ENCODE data around the gene ZNF189.
"Not testable (repeated sequence)": the region's sequence is repeated elsewhere in the genome, so short reads cannot be mapped to it uniquely, and the experiment has no call there.

Gene ZNF189

DNA sequence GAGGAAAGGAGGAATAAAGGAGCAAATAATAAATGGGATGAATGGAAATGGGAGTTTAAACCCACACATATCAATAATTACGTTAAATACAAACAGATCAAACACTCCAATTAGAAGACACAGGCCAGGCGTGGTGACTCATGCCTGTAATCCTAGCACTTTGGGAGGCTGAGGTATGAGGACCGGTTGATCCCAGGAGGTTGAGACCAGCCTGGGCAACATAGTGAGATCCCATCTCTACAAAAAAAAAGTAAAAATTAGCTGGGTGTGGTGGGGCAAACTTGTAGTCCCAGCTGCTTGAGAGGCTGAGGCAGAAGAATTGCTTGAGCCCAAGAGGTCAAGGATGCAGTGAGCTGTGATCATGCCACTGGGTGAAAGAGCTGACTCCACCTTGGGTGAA is 17.5 kb upstream of the ZNF189 start:
- H3K9me3 ChIP-seq (ENCODE audit: insufficient read depth, low read length) = no peaks in the 10 kb centered on the region
- H3K27ac ChIP-seq (ENCODE audit: low read length) = no peak overlapping the region
- H3K27me3 ChIP-seq (ENCODE audit: low read depth, low read length) = no peaks in the 10 kb centered on the region
- no peaks in the 10 kb centered on the region for H4K20me1 ChIP-seq (ENCODE audit: insufficient read depth, low read length)
- no peaks in the 10 kb centered on the region for H3K4me1 ChIP-seq (ENCODE audit: low read length)
- H3K4me2 ChIP-seq (ENCODE audit: low read length) = no peak overlapping the region
- no peaks in the 10 kb centered on the region for H3K36me3 ChIP-seq (replicated peaks; ENCODE audit: low read depth, low read length)
- H3K79me2 ChIP-seq (ENCODE audit: low read length) = no peaks in the 10 kb centered on the region
- no peak overlapping the region for H2AFZ ChIP-seq (ENCODE audit: low read depth, low read length)
- no peak overlapping the region for H3K4me3 ChIP-seq (ENCODE audit: low read length)
- H3K9ac ChIP-seq (ENCODE audit: low read length) = no peak overlapping the region
- TF ChIP-seq, protein P1, sequence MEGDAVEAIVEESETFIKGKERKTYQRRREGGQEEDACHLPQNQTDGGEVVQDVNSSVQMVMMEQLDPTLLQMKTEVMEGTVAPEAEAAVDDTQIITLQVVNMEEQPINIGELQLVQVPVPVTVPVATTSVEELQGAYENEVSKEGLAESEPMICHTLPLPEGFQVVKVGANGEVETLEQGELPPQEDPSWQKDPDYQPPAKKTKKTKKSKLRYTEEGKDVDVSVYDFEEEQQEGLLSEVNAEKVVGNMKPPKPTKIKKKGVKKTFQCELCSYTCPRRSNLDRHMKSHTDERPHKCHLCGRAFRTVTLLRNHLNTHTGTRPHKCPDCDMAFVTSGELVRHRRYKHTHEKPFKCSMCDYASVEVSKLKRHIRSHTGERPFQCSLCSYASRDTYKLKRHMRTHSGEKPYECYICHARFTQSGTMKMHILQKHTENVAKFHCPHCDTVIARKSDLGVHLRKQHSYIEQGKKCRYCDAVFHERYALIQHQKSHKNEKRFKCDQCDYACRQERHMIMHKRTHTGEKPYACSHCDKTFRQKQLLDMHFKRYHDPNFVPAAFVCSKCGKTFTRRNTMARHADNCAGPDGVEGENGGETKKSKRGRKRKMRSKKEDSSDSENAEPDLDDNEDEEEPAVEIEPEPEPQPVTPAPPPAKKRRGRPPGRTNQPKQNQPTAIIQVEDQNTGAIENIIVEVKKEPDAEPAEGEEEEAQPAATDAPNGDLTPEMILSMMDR (IDR thresholded peaks at IDR 0.05; ENCODE audit: low read depth, low read length) = no peak
- TF ChIP-seq EZH2phosphoT487 (IDR thresholded peaks at IDR 0.05; ENCODE audit: low read depth) = no peak

DNA sequence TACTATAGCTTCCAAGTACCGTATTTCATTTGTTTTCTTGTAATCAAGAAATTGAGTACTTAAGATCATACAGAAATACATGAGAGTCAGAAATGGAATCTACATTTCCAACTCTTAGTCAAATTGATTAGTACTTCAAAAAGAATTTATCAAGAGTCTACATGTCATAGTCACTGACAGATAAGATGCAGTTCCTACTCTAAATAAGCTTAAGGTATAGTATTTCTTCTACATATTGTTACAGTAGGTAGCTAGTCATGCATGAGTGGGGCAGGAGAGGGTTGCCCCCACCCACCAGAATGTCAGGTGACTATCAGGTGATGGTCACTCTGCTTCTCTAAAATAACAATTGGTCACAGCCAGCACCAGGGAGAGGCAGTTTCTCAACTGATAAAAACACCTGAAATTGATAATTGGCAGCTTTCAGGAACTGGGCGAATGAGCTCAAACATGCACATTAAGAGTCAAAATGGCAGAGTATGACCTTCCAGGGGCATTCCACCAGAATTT is 16.8 kb upstream of the ZNF189 start:
- no peaks in the 10 kb centered on the region for H4K20me1 ChIP-seq (ENCODE audit: insufficient read depth, low read length)
- H3K4me3 ChIP-seq (ENCODE audit: low read length) = no peak overlapping the region
- no peaks in the 10 kb centered on the region for H3K27me3 ChIP-seq (ENCODE audit: low read depth, low read length)
- no peak overlapping the region for H2AFZ ChIP-seq (ENCODE audit: low read depth, low read length)
- H3K27ac ChIP-seq (ENCODE audit: low read length) = no peak overlapping the region
- no peaks in the 10 kb centered on the region for H3K4me1 ChIP-seq (ENCODE audit: low read length)
- TF ChIP-seq EZH2phosphoT487 (IDR thresholded peaks at IDR 0.05; ENCODE audit: low read depth) = no peak
- TF ChIP-seq, protein P1 (IDR thresholded peaks at IDR 0.05; ENCODE audit: low read depth, low read length) = no peak
- no peaks in the 10 kb centered on the region for H3K79me2 ChIP-seq (ENCODE audit: low read length)
- H3K4me2 ChIP-seq (ENCODE audit: low read length) = no peak overlapping the region
- H3K36me3 ChIP-seq (replicated peaks; ENCODE audit: low read depth, low read length) = peaks cover 3% of the 10 kb centered on the region
- H3K9me3 ChIP-seq (ENCODE audit: insufficient read depth, low read length) = no peaks in the 10 kb centered on the region
- H3K9ac ChIP-seq (ENCODE audit: low read length) = no peak overlapping the region

DNA sequence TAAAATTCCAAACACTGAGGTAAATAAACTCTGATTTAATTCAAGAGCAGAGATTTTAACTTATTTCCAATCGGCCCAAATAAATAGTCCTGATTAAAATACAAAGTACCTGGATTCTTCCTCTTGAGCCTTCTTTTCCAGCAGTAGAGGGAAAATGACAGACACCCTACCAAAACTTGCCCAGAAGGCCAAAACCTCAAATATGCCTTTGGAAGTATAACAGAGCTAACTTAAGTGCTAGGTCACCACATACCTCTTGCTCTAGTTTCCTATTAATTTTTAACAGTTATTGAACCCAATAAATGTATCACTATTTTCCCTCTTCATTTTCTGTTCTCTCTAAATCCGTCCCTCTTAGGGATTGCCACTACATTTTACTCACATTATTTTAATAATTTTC is 15.3 kb upstream of the ZNF189 start:
- H4K20me1 ChIP-seq (ENCODE audit: insufficient read depth, low read length) = no peaks in the 10 kb centered on the region
- no peak overlapping the region for H3K27ac ChIP-seq (ENCODE audit: low read length)
- no peak for TF ChIP-seq EZH2phosphoT487 (IDR thresholded peaks at IDR 0.05; ENCODE audit: low read depth)
- TF ChIP-seq, protein P1 (IDR thresholded peaks at IDR 0.05; ENCODE audit: low read depth, low read length) = no peak
- no peaks in the 10 kb centered on the region for H3K9me3 ChIP-seq (ENCODE audit: insufficient read depth, low read length)
- H3K4me2 ChIP-seq (ENCODE audit: low read length) = no peak overlapping the region
- H3K4me3 ChIP-seq (ENCODE audit: low read length) = no peak overlapping the region
- no peaks in the 10 kb centered on the region for H3K4me1 ChIP-seq (ENCODE audit: low read length)
- no peak overlapping the region for H3K9ac ChIP-seq (ENCODE audit: low read length)
- H3K79me2 ChIP-seq (ENCODE audit: low read length) = no peaks in the 10 kb centered on the region
- H2AFZ ChIP-seq (ENCODE audit: low read depth, low read length) = no peak overlapping the region
- no peaks in the 10 kb centered on the region for H3K27me3 ChIP-seq (ENCODE audit: low read depth, low read length)
- H3K36me3 ChIP-seq (replicated peaks; ENCODE audit: low read depth, low read length) = peaks cover 10% of the 10 kb centered on the region

DNA sequence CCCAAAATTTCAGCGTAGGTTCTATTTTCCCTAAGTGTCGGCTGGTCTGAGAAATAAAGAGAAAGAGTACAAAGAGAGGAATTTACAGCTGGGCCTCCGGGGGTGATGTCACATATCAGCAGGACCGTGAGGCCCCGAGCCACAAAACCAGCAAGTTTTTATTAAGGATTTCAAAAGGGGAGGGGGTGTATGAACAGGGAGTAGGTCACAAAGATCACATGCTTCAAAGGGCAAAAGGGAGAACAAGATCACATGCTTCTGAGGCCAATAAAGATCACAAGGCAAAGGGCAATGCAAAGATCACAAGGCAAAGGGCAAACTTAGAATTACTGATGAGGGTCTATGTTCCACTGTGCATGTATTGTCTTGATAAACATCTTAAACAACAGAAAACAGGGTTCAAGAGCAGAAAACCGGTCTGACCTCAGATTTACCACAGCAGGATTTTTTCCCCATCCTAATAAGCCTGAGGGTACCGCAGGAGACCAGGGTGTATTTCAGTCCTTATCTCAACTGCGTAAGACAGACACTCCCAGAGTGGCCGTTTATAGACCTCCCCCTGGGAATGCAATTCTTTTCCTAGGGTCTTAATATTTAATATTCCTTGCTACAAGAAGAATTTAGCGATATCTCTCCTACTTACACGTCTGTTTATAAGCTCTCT is 13.6 kb upstream of the ZNF189 start, which contains the start of gene BAAT:
Gene BAAT (minus strand): TSS at position 134 of the 664 bp plus-strand sequence. CDS start 13,602 bp downstream, outside the sequence.
- H3K27me3 ChIP-seq (ENCODE audit: low read depth, low read length); H3K9ac ChIP-seq (ENCODE audit: low read length); H3K79me2 ChIP-seq (ENCODE audit: low read length); H3K27ac ChIP-seq (ENCODE audit: low read length); H3K4me3 ChIP-seq (ENCODE audit: low read length); H2AFZ ChIP-seq (ENCODE audit: low read depth, low read length); H3K4me2 ChIP-seq (ENCODE audit: low read length); H4K20me1 ChIP-seq (ENCODE audit: insufficient read depth, low read length); H3K4me1 ChIP-seq (ENCODE audit: low read length); H3K9me3 ChIP-seq (ENCODE audit: insufficient read depth, low read length): not testable (repeated sequence)
- H3K36me3 ChIP-seq (replicated peaks; ENCODE audit: low read depth, low read length) = peaks cover 20% of the 10 kb centered on the region

All from OCI-LY3 (cell line).